HepG2 (cell line): ENCODE data around the gene DCAF7. TPM values are rescaled to one million over a fixed set of nuclear protein-coding genes. Genes with fewer than 3 reads are reported as not detected.

Experiments
- BCL6 ChIP-seq: IDR thresholded peaks from 2 replicates; pipeline ENCODE4 v1.6.1; 2016; ENCODE audit warnings: missing genetic modification reagents, missing compliant biosample characterization
- CTCF ChIP-seq: sonication (generic); formaldehyde crosslinking; IDR thresholded peaks from 2 replicates; pipeline ENCODE4 v1.5.0; 2020; ENCODE audit warnings: mild to moderate bottlenecking, missing genetic modification reagents, moderate library complexity
- GPBP1L1 ChIP-seq: sonication (generic); formaldehyde crosslinking; IDR thresholded peaks from 2 replicates; pipeline ENCODE4 v1.5.0; 2020; ENCODE audit warnings: mild to moderate bottlenecking, missing genetic modification reagents
- KAT7 ChIP-seq: IDR thresholded peaks from 2 replicates; pipeline ENCODE4 v1.6.1; 2018; ENCODE audit warnings: borderline replicate concordance, missing compliant biosample characterization
- KLF11 ChIP-seq: IDR thresholded peaks from 2 replicates; pipeline ENCODE4 v1.6.1; 2016; ENCODE audit warnings: missing compliant biosample characterization
- MTA3 ChIP-seq: sonication (generic); formaldehyde crosslinking; IDR thresholded peaks from 2 replicates; pipeline ENCODE4 v1.4.0; 2020; ENCODE audit warnings: missing genetic modification reagents
- RARG ChIP-seq: sonication (generic); formaldehyde crosslinking; IDR thresholded peaks from 2 replicates; pipeline ENCODE4 v1.4.0; 2020; ENCODE audit warnings: low read depth, mild to moderate bottlenecking, missing genetic modification reagents
- TCF7 ChIP-seq: sonication (generic); IDR thresholded peaks from 2 replicates; pipeline ENCODE4 v1.6.1; 2016; ENCODE audit warnings: antibody characterized with exemption, low read depth
- TOPORS ChIP-seq: sonication (generic); formaldehyde crosslinking; IDR thresholded peaks from 2 replicates; pipeline ENCODE4 v1.8.0; 2023; ENCODE audit warnings: mild to moderate bottlenecking, missing genetic modification reagents
- TRAFD1 ChIP-seq: sonication (generic); formaldehyde crosslinking; IDR thresholded peaks from 2 replicates; pipeline ENCODE4 v1.5.1; 2020; ENCODE audit warnings: missing genetic modification reagents, mild to moderate bottlenecking, borderline replicate concordance
- ZNF468 ChIP-seq: sonication (generic); formaldehyde crosslinking; IDR thresholded peaks from 2 replicates; pipeline ENCODE4 v1.8.0; 2022; ENCODE audit warnings: mild to moderate bottlenecking, moderate library complexity, missing genetic modification reagents
- ZNF746 ChIP-seq: sonication (generic); formaldehyde crosslinking; IDR thresholded peaks from 2 replicates; pipeline ENCODE4 v1.8.0; 2022; ENCODE audit warnings: mild to moderate bottlenecking, missing genetic modification reagents
- ZNF777 ChIP-seq: sonication (generic); formaldehyde crosslinking; IDR thresholded peaks from 2 replicates; pipeline ENCODE4 v1.4.0; 2020; ENCODE audit warnings: missing genetic modification reagents
- ZSCAN12 ChIP-seq: sonication (generic); formaldehyde crosslinking; IDR thresholded peaks from 2 replicates; pipeline ENCODE4 v1.9.0; 2021; ENCODE audit warnings: mild to moderate bottlenecking, missing genetic modification reagents
- polyA plus RNA-seq, 8 experiments: library from polyadenylated mRNA; depleted of rRNA in 3 of 8; stranded (reverse) in 7 of 8; unstranded in 1 of 8; fragments of >200 nt; fragmentation: Illumina TruSeq in 4 of 8; extraction: Trizol in 4 of 8; gene quantifications; 2 replicates each; pipeline versions ENCODE4 v1.2.1 to v1.2.3, GENCODE V29; 2011 to 2016; ENCODE audit warnings: low read depth in 4 of 8, missing spikeins in 1 of 8, mixed read lengths in 1 of 8; ENCODE audit not compliant: insufficient read depth in 1 of 8
- total RNA-seq, 5 experiments: library from RNA; depleted of rRNA; stranded (reverse); fragments of >200 nt; fragmentation: Illumina TruSeq; extraction: Trizol; gene quantifications; 2 replicates each; pipeline ENCODE4 v1.2.3, GENCODE V29; 2016; ENCODE audit warnings: low read depth in 1 of 5
- TF ChIP-seq, protein P1 (sequence below): sonication (generic); formaldehyde crosslinking; IDR thresholded peaks from 2 replicates; pipeline ENCODE4 v1.4.0; 2020; ENCODE audit warnings: mild to moderate bottlenecking, missing genetic modification reagents, borderline replicate concordance
- TF ChIP-seq, protein P2 (sequence below): sonication (generic); formaldehyde crosslinking; IDR thresholded peaks from 2 replicates; pipeline ENCODE4 v1.5.0; 2020; ENCODE audit warnings: mild to moderate bottlenecking, missing genetic modification reagents

Gene DCAF7
- total and polyA plus RNA-seq, 2 of the 13 experiments (the other 11 are each of a cell fraction or from before 2014, with no cell fraction given): 55.2 to 73.4 TPM

DNA sequence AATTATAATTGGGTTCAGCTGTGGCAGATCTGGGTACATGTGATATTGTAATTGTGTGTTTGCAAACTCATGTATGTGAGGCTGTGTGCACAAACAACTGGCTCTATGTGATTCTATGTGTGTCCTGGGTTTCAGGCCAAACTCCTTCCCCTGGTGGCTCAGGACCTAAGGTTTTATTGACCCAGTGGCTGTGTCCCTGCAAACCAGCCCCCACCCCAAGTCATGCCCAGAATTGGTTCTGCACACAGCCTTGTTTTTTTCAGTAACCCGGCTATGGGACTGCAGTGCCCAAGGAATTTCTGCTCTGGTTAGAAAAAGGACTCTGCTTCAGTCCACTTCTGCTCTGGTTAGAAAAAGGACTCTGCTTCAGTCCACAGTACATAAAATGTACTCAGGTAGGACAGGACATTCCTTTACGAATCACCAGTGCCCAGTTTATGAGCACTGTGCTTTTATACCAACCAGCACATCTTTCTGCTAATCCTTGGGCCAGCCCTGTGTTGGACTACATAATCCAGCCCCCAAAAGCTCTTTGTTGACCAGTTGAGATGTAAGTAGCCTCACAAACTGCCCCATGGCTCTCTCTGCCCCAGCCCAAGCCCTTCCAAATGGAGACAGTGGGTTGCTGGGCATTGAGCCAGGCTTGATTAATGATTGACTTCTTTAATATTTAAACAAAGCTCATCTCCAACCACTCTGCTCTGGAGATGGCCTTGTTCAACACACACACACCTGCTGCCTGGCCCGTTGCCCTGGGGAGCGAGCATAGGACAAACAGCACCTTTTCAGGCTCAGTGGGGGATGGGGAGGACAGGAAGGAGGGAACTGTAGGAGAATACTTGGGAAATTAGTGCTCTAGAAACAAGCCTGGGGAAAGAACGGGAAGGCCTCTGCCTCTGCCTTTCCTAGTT, 30.1 kb upstream of the DCAF7 start (continued):
- TF ChIP-seq, protein P1, sequence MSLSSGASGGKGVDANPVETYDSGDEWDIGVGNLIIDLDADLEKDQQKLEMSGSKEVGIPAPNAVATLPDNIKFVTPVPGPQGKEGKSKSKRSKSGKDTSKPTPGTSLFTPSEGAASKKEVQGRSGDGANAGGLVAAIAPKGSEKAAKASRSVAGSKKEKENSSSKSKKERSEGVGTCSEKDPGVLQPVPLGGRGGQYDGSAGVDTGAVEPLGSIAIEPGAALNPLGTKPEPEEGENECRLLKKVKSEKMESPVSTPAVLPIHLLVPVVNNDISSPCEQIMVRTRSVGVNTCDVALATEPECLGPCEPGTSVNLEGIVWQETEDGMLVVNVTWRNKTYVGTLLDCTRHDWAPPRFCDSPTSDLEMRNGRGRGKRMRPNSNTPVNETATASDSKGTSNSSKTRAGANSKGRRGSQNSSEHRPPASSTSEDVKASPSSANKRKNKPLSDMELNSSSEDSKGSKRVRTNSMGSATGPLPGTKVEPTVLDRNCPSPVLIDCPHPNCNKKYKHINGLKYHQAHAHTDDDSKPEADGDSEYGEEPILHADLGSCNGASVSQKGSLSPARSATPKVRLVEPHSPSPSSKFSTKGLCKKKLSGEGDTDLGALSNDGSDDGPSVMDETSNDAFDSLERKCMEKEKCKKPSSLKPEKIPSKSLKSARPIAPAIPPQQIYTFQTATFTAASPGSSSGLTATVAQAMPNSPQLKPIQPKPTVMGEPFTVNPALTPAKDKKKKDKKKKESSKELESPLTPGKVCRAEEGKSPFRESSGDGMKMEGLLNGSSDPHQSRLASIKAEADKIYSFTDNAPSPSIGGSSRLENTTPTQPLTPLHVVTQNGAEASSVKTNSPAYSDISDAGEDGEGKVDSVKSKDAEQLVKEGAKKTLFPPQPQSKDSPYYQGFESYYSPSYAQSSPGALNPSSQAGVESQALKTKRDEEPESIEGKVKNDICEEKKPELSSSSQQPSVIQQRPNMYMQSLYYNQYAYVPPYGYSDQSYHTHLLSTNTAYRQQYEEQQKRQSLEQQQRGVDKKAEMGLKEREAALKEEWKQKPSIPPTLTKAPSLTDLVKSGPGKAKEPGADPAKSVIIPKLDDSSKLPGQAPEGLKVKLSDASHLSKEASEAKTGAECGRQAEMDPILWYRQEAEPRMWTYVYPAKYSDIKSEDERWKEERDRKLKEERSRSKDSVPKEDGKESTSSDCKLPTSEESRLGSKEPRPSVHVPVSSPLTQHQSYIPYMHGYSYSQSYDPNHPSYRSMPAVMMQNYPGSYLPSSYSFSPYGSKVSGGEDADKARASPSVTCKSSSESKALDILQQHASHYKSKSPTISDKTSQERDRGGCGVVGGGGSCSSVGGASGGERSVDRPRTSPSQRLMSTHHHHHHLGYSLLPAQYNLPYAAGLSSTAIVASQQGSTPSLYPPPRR (CRISPR knock-in tag): peak; percentile 99
- TF ChIP-seq ZNF468 (0 out of 2 replicates have a peak, but pooled peaks have one; percentile 34), MTA3 (no peak), BCL6 (CRISPR knock-in tag) (peak; percentile 90), TOPORS (CRISPR knock-in tag) (0 out of 2 replicates have a peak, but pooled peaks have one; percentile 13), KLF11 (CRISPR knock-in tag) (peak; percentile 77; the same call in 1 of the 2 replicates), CTCF (CRISPR knock-in tag) (no peak), GPBP1L1 (CRISPR knock-in tag) (no peak), ZNF777 (CRISPR knock-in tag) (peak; percentile 37; the same call in 1 of the 2 replicates), RARG (CRISPR knock-in tag) (no peak), ZSCAN12 (CRISPR knock-in tag) (no peak), ZNF746 (CRISPR knock-in tag) (peak; percentile 95), TRAFD1 (0 out of 2 replicates have a peak, but pooled peaks have one; percentile 26), KAT7 (CRISPR knock-in tag) (0 out of 2 replicates have a peak, but pooled peaks have one; percentile 7), TCF7 (no peak)
- TF ChIP-seq, protein P2, sequence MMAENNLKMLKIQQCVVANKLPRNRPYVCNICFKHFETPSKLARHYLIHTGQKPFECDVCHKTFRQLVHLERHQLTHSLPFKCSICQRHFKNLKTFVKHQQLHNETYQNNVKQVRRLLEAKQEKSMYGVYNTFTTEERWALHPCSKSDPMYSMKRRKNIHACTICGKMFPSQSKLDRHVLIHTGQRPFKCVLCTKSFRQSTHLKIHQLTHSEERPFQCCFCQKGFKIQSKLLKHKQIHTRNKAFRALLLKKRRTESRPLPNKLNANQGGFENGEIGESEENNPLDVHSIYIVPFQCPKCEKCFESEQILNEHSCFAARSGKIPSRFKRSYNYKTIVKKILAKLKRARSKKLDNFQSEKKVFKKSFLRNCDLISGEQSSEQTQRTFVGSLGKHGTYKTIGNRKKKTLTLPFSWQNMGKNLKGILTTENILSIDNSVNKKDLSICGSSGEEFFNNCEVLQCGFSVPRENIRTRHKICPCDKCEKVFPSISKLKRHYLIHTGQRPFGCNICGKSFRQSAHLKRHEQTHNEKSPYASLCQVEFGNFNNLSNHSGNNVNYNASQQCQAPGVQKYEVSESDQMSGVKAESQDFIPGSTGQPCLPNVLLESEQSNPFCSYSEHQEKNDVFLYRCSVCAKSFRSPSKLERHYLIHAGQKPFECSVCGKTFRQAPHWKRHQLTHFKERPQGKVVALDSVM (CRISPR knock-in tag): 0 out of 2 replicates have a peak, but pooled peaks have one; percentile 17
